HFF-Myc (cell line): ENCODE results near the gene WNT11.

Experiments
- DNase-seq: peaks from one replicate; pipeline ENCODE4 v3.0.0-alpha.2; 2011; ENCODE audit warnings: low read depth; ENCODE audit errors: extremely low read depth
- H3K4me3 ChIP-seq: replicated peaks from 2 replicates; pipeline ENCODE4 v1.5.1; 2011; ENCODE audit warnings: low read depth, mild to moderate bottlenecking, control low read depth, low read length
- TF ChIP-seq, protein P1 (sequence below): IDR thresholded peaks from 2 replicates; pipeline ENCODE4 v1.5.1; 2012; ENCODE audit warnings: mild to moderate bottlenecking, low read depth, low read length, control low read depth; ENCODE audit errors: missing control alignments

WNT11 gene

DNA sequence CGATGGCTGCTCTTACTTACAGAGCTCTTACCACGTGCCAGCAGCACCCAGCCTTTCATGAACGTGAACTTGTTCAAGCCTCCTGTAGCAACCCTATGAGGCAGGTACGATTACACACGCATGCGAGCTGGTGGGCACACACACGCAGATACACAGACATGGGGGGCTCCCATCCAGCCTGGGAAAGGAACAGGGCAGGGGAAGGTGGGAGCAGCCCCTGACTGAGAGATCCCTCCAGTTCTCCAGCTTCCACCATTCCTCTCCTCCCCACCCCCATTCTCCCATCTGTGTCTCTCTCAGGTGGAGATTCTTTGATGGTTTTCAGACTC, 37.6 kb upstream of the WNT11 start:
- DNase-seq = no peak
- TF ChIP-seq, protein P1, sequence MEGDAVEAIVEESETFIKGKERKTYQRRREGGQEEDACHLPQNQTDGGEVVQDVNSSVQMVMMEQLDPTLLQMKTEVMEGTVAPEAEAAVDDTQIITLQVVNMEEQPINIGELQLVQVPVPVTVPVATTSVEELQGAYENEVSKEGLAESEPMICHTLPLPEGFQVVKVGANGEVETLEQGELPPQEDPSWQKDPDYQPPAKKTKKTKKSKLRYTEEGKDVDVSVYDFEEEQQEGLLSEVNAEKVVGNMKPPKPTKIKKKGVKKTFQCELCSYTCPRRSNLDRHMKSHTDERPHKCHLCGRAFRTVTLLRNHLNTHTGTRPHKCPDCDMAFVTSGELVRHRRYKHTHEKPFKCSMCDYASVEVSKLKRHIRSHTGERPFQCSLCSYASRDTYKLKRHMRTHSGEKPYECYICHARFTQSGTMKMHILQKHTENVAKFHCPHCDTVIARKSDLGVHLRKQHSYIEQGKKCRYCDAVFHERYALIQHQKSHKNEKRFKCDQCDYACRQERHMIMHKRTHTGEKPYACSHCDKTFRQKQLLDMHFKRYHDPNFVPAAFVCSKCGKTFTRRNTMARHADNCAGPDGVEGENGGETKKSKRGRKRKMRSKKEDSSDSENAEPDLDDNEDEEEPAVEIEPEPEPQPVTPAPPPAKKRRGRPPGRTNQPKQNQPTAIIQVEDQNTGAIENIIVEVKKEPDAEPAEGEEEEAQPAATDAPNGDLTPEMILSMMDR = no peak
- no peak overlapping the region for H3K4me3 ChIP-seq

DNA sequence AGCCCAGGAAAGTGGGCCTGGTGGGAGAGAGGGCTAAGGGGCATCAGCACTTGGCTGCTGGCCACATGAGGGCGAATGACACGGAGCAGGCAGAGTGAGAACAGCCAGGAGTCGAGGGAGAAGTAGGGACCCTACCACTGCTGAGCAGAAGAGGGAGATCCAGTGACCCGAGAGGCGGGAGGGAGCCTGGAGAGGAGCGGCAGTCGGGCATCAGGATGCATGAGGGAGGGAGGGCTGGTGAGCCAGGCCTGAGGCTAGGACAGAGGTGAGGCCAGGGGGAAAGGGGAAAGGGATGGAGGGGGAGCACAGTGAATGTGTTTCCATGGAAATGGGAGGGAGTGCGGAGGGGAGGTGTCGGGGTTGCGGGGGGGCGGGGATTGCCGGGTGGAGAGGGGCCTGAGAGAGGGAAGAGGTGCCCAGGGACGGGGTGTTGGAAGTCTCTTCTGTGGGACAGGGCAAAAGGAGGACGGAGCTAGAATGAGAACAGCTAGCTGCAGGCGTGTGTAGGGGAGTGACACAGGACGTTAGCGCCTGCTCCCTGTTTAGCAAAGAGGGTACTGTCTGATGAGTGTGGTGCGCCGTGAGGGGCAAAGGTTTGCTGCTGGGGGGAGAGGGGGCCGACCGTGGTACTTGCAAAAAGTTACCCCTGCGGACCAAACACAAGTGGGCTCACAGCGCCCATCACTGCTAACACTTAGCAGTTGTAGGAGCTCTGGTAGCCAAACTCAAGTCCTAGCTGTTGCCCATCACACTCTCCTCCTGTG, 37.1 kb upstream of the WNT11 start:
- H3K4me3 ChIP-seq = no peak overlapping the region
- no peak for DNase-seq
- TF ChIP-seq, protein P1 = no peak

DNA sequence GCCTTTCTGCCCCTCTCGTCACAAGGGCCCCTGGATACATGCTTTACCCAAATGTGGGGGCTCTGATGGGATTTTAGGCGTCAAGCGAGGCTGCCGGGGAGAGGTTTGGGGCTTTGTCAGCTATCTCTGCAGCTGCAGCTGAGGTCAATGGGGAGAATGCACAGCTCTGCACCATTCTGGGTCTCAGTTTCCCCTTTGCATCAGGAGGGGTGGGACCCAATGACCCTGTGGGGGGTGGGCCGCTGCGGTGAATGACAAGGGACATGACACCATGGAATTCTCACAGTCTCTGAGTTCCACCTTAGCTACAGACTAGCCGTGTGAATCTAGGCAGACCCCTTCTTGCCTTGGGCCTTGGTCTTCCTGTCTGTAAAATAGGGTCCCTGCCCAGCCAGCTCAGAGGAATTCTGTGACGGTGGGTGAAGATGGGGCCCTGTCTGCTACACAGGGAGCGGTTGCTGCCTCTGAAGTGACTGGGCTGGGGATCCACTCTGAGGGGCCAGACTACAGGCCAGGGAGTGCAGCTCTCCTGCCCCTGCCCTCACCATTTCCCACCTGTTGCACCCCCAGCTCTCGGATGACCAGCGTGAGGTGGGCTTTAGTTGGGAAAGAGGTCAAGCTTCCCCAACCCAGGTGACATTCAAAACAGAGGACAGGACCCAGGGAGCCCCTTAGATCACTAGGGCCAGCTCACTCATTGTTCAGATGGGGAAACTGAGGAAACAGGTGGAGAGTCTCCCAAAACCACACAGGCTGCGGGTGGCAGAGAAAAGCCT, 35.9 kb upstream of the WNT11 start:
- no peak overlapping the region for H3K4me3 ChIP-seq
- no peak for DNase-seq
- TF ChIP-seq, protein P1 = no peak

DNA sequence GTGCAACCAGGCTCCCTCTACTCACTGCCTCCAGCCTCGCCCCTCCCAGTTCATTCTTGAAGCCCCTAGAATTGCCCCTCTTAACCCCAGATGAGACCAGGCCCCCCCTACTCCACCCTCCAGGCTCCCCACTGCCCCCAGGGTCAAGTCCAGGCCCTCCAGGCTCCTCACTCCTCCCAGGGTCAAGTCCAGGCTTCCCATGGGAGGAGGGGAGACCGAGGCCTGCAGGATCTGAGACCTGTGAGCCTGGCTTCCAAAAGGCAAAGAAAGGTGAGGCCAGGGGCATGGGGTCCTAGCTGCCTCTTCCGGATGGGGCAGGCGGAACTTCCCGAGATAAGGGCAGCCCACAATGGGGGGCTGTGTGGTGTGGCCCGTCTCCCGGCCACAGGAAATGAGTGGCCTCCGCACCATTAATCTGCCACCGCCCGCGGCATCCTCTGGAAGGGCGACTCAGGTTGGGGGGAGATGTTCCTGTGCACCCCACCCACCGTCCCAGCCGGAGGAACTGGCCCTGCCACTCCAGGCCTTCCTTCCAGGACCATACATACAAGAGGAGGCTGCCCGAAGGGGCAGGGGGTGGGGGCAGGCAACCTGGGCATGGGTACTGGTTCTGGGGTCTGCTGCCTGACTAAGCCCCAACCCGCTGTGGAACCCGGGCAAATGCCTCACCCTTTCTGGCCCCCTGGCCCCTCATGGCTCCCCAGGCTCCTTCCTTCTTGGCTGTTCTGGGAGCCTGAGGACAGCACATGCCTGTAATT, 35.1 kb upstream of the WNT11 start:
- no peak overlapping the region for H3K4me3 ChIP-seq
- TF ChIP-seq, protein P1 = no peak
- no peak for DNase-seq

DNA sequence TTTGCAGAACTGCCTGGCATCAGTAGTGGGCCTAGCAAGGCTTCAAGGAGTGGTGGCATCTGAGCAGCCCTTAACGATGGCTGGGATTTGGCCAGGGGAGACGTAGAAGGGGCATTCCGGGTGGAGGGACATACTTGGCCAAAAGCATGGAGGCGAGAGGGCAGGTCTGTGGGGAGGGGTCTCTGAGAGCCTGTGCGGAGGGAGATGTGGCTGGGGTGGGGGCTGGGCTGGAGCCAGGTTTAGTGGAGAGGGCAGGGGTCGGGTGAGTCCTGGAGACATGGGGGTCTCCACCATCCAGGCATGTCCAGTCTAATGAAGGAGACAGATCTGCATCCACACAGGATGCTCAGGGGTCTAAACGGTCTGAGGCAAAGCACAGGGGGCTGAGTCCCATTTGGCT, 34.4 kb upstream of the WNT11 start:
- TF ChIP-seq, protein P1 = no peak
- DNase-seq = no peak
- no peak overlapping the region for H3K4me3 ChIP-seq

DNA sequence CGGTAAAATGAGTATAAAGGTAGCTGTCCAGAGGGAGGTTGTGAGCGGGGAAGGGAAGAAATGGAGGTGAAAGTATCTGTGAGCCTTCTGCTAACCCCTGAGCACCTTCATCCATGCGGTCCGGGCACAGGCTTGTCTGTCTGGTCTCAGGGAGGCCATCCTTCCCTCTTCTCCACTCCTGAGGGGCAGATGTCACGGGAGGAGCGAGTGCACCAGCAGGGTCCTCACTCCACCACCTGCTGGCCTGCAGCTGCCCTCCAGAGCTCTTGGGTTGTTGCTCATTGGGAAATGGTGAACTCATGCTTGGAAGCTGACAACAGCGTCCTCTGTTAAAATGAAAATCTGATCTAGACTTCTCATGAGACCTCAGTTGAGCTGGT, 33.8 kb upstream of the WNT11 start:
- TF ChIP-seq, protein P1 = no peak
- H3K4me3 ChIP-seq = no peak overlapping the region
- DNase-seq = no peak
